Fibroblast of lung (primary cell): ENCODE measurements around the gene CDC42EP2.

Experiments
- EZH2 ChIP-seq: IDR thresholded peaks from 2 replicates; pipeline ENCODE4 v1.5.1; 2012; ENCODE audit warnings: low read length, control low read depth, mild to moderate bottlenecking; ENCODE audit errors: missing control alignments
- TF ChIP-seq, protein P1 (sequence below), 2 donors: IDR thresholded peaks in 1 of 2; conservative IDR thresholded peaks in 1 of 2; 1 replicate in 1 of 2; 2 replicates in 1 of 2; pipeline ENCODE4 v1.5.1; 2011 to 2012; ENCODE audit warnings: low read length in 2 of 2, control low read depth in 1 of 2, inconsistent platforms in 1 of 2, low read depth in 1 of 2, mild to moderate bottlenecking in 1 of 2

- TF ChIP-seq, protein P1, sequence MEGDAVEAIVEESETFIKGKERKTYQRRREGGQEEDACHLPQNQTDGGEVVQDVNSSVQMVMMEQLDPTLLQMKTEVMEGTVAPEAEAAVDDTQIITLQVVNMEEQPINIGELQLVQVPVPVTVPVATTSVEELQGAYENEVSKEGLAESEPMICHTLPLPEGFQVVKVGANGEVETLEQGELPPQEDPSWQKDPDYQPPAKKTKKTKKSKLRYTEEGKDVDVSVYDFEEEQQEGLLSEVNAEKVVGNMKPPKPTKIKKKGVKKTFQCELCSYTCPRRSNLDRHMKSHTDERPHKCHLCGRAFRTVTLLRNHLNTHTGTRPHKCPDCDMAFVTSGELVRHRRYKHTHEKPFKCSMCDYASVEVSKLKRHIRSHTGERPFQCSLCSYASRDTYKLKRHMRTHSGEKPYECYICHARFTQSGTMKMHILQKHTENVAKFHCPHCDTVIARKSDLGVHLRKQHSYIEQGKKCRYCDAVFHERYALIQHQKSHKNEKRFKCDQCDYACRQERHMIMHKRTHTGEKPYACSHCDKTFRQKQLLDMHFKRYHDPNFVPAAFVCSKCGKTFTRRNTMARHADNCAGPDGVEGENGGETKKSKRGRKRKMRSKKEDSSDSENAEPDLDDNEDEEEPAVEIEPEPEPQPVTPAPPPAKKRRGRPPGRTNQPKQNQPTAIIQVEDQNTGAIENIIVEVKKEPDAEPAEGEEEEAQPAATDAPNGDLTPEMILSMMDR (conservative IDR thresholded peaks at IDR 0.05 in 1 of 2, IDR thresholded peaks at IDR 0.05 in 1 of 2; ENCODE audit: low read depth in 1 of 2, low read length in 2 of 2), result no peak
- TF ChIP-seq EZH2, result no peak
These were observed at the start of gene CDC42EP2 for GRCh38 chr11:65314501-65315203.
